SU-DHL-6 (cell line): ENCODE data around the gene FRMD1.

Experiments
- EZH2phosphoT487 ChIP-seq: fragments of 200-600 bp; sonication (generic), shearing (Covaris generic); conservative IDR thresholded peaks from 2 replicates; pipeline ENCODE4 v1.6.1; 2018; ENCODE audit warnings: mild to moderate bottlenecking, antibody characterized with exemption, low read length, moderate library complexity, mixed read lengths
- TF ChIP-seq, protein P1 (sequence below): fragments of 200-600 bp; sonication (generic); IDR thresholded peaks from one replicate; pipeline ENCODE4 v1.5.1; 2017; ENCODE audit warnings: antibody characterized with exemption, mild to moderate bottlenecking, low read length, moderate library complexity; ENCODE audit not compliant: insufficient read depth, poor library complexity, severe bottlenecking

DNA sequence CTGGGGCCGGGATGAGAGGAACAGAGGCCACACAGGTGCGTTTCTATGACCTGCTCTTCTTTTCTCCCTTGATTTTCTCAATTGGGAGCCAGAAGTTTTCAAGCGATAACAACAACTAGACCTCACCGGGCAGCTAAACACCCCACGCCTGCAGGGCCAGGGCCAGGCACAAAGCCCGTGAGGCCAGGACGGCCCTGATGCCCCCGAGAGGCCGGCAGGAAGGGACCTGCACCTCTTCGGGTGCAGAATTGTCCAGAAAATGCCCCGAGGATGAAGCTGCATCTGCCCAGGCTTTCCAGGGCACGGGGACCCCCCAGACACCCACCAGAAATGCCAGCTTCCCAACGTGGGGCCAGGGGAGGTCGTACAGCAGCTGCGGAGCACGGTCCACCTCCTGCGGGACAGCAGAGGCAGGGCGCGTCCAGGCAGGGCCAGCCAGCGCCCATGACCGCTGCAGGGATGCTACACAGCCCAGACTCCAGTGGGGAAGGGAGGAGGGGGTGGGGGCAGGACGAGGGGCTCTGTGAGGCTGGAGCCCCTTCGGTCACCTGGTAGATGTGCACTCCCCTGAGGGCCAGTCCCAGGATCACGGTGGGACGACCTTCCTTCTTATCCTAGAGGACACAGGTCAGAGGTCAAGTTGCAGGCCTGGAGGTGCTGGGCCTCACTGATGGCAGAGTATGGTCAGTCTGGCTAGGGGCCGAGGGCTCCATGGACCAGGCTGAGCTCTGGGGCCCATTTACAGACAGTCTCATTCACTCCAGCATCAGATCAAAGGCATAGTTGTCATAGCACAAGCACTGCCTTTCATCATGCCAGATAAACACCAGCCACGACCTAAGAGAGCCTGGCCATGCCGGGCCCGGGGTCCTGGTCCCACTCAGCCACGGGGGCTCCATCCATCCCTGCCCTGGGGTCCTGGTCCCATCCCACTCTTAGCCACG, 16.4 kb downstream of the FRMD1 start:
- TF ChIP-seq, protein P1, sequence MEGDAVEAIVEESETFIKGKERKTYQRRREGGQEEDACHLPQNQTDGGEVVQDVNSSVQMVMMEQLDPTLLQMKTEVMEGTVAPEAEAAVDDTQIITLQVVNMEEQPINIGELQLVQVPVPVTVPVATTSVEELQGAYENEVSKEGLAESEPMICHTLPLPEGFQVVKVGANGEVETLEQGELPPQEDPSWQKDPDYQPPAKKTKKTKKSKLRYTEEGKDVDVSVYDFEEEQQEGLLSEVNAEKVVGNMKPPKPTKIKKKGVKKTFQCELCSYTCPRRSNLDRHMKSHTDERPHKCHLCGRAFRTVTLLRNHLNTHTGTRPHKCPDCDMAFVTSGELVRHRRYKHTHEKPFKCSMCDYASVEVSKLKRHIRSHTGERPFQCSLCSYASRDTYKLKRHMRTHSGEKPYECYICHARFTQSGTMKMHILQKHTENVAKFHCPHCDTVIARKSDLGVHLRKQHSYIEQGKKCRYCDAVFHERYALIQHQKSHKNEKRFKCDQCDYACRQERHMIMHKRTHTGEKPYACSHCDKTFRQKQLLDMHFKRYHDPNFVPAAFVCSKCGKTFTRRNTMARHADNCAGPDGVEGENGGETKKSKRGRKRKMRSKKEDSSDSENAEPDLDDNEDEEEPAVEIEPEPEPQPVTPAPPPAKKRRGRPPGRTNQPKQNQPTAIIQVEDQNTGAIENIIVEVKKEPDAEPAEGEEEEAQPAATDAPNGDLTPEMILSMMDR: no peak
- TF ChIP-seq EZH2phosphoT487: no peak
